H1 (cell line): ENCODE measurements around the gene MED10. TPM values are rescaled to one million over a fixed set of nuclear protein-coding genes. Genes with fewer than 3 reads are reported as not detected.

ENCODE experiments used
- CBX8 ChIP-seq: fragments of 300-800, 300-1000 bp; sonication (generic); IDR thresholded peaks from 2 replicates; pipeline ENCODE4 v1.7.1; 2016; ENCODE audit warnings: low read depth, low read length, borderline replicate concordance
- TAF1 ChIP-seq: IDR thresholded peaks from 2 replicates; pipeline ENCODE4 v1.6.1; 2011; ENCODE audit warnings: mild to moderate bottlenecking, low read depth, low read length
- polyA plus RNA-seq, 7 experiments: library from polyadenylated mRNA; depleted of rRNA in 3 of 7; stranded (reverse) in 5 of 7; unstranded in 2 of 7; fragments of >200 nt in 5 of 7; fragments of 200-250 nt in 2 of 7; gene quantifications; 1 replicate in 5 of 7; 2 replicates in 1 of 7; 4 replicates in 1 of 7; pipeline versions ENCODE4 v1.2.1 to v1.2.3, GENCODE V29; 2011 to 2013; ENCODE audit warnings: missing spikeins in 2 of 7, mixed read lengths in 2 of 7
- total RNA-seq: library from RNA; stranded (reverse); fragmentation: NEBNext Ultra II Directional; extraction: Animal tissue kit (Norgen Biotek cat#: 25700); gene quantifications from 2 replicates; pipeline ENCODE4 v1.2.1, GENCODE V29; 2021

Gene MED10
- total and polyA plus RNA-seq, 2 of the 8 experiments (the other 6 are each of a cell fraction or from before 2014, with no cell fraction given), result 20.1 to 23.2 TPM

GRCh38 chr5:6338135-6338534, 40.2 kb downstream of the MED10 start (continued):
- TF ChIP-seq CBX8 (no peak), TAF1 (no peak)
